VCaP (cell line): Measurements from ENCODE around the gene PRPF40B.

Source experiments
- H3K27ac ChIP-seq: fragments of 450-650 bp; 2 replicates; pipeline ENCODE4 v1.5.1; 2017
- CTCF ChIP-seq: fragments of 450-650 bp; conservative IDR thresholded peaks from 2 replicates; pipeline ENCODE4 v1.5.1; 2017; ENCODE audit warnings: mild to moderate bottlenecking, moderate library complexity

PRPF40B gene

DNA sequence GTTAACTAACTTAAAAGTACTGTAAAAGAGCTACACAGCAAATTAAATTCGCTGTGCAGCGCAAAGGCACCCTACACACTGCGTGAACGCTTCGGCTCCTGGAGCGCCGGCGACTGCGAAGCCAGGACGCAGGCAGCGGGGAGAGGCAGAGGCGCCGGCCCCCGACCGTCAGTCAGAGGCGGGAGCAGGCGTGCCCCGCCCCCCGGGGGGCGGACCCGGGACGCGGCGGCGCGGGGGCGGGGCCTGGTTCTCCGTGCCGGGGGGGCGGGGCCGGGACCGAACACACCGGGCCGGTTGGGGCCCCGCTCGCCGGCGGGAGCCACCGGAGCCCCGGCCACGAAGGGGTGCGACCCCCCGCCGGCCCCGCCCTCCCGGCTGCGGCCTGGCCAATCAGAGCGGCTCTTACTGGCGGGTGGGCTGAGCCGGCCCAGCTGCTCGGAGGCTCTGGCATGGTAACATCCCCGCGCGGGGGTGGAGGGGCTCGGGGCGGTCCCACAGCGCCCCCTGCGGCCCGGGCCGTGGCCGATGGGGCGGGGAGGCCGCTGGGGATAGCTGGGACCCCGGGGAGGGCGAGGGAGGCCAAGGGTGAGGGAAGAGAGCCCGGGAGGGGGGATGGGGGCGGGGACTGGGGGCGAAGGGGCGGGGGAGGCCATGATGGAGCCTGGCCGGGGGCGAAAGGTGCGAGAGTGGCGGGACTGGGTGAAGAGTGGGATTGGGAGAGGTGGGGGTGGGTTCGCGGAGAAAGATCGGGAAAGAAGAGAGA, at the start of gene PRPF40B:
PRPF40B (plus strand) TSS at position 420 of the 763 bp plus-strand sequence; CDS start at position 450, 30 bp downstream.
- peak within 1 kb of the TSS; percentile 82 for H3K27ac ChIP-seq
- TF ChIP-seq CTCF: peak; percentile 73

GRCh38 chr12:49577589-49578315, 45.6 kb upstream of the PRPF40B start:
- no peak for TF ChIP-seq CTCF
- no peak overlapping the region for H3K27ac ChIP-seq

DNA sequence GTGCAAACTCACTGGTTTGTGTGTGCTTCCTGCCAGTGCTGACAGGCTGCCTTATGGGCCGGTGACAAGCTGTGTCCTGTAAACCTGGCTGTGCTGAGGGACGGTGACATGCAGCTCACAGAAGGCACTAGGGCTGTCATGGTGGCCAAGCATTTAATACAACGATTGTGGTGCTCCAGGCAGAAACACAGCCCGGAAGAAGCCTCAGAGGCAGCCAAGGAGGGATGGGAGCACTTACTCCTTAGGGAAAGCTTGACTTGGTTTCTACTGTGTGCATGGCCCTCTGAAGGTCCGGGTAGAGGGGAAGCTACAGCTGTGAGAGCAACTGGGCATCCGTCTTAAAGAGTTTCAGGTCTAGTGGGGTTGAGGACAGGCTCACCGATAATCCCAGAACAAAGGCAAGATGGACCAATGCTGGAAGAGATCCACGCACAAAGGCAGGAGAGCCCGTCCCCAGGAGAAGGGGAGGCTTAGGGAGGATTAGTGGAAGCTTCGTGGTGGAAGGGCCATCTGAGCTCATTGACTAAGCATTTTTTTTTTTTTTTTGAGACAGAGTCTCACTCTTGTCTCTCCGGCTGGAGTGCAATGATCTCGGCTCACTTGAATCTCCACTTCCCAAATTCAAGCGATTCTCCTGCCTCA, 44.8 kb upstream of the PRPF40B start:
- no peak for TF ChIP-seq CTCF
- H3K27ac ChIP-seq: no peak overlapping the region

DNA sequence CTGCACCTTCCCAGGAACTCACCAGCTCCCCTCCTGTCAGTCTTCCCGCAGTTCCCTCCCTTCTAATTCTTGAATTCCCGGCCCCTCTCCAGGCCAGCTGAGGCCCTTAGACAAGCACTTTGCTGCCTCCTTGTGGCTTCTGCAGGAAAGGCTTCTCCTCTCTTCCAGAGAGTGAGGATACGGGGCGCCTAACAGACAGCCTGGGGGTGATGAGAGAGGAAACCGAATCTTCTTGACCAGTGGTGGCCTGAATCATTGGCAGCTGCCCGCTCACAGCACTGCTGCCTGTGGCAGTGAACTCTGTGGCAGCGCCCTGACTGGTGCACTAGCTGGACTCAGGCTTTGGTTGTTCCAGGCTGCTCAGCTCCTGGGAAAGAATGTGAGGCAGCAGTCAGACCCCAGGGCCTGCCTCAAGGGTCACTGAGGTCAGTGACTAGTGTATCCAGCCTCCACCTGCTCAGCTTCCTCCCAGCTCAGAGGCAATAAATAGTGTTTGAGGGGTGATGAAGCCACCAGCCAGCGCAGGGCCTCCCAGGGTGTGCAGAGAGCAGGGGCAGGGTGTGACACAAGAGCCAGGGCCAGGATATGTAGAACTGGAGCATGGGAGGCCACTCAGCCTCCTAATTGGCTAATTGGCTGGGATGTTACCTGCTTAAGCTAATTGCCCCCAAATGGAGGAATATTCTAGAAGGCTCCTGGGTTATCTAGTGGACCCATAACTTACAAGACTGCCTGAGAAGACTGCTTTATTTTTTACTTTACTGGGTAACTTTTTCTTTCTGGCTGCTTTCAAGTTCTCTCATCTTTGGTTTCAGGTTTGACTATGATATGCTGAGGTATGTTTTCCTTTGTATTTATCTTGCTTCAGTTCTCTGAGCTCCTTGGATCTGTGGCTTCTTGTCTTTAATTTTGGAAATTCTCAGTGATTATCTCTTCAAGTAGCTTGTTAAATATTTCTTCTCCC, 42.5 kb upstream of the PRPF40B start:
- TF ChIP-seq CTCF: peak; percentile 90
- H3K27ac ChIP-seq: no peak overlapping the region

DNA sequence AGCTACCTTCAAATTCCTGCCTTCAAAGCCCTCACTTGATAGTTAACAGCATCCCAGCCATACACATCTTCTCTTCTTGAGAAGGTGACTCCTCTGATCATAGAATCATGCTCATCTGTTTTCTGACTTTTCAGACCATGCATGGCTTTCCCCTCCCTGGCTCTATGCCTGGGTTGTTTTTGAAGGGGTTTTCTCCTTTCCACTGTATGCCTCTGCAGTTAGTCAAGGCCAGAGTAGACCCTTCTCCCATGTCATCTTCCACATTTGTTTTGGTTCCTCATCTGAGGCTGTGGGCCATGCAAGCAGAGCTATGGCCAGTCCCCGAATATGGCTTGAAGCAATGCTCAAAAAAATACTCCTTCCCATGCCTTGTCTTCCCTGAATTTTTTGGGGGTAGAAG, 41.2 kb upstream of the PRPF40B start:
- TF ChIP-seq CTCF: no peak

GRCh38 chr12:49582850-49583249, 40.5 kb upstream of the PRPF40B start:
- no peak overlapping the region for H3K27ac ChIP-seq
- no peak for TF ChIP-seq CTCF

More for the DNA sequence above, 41.2 kb upstream of the PRPF40B start:
- no peak overlapping the region for H3K27ac ChIP-seq
